Stimulated activated CD4-positive, alpha-beta T cell treated with anti-CD3 and anti-CD28 coated beads, Interleukin-4, amount 100 ng/mL, for 1 hour (primary cell): Measurements from ENCODE around the gene THSD4.

Experiments used
- DNase-seq: peaks from one replicate; pipeline ENCODE4 v3.0.0-alpha.2; 2020

The THSD4 gene

GRCh38 chr15:71566226-71566625 is 451.0 kb downstream of the THSD4 start:
- DNase-seq, result no peak

- DNase-seq, result no peak
Observed at GRCh38 chr15:71567173-71567572, 451.9 kb downstream of the THSD4 start.

GRCh38 chr15:71568227-71568626 is 453.0 kb downstream of the THSD4 start:
- no peak for DNase-seq

GRCh38 chr15:71570736-71571135 is 455.5 kb downstream of the THSD4 start:
- no peak for DNase-seq

- no peak for DNase-seq
Observed at GRCh38 chr15:71571641-71572040, 456.4 kb downstream of the THSD4 start.

GRCh38 chr15:71572452-71573053 is 457.3 kb downstream of the THSD4 start:
- no peak for DNase-seq

- DNase-seq, result no peak
Observed at GRCh38 chr15:71573599-71573998, 458.3 kb downstream of the THSD4 start.

- no peak for DNase-seq
Observed at GRCh38 chr15:71575474-71576045, 460.3 kb downstream of the THSD4 start.

- DNase-seq, result no peak
Observed at GRCh38 chr15:71577071-71577470, 461.8 kb downstream of the THSD4 start.

GRCh38 chr15:71581398-71581930 is 466.2 kb downstream of the THSD4 start:
- no peak for DNase-seq

GRCh38 chr15:71585159-71585558 is 469.9 kb downstream of the THSD4 start:
- DNase-seq, result no peak

GRCh38 chr15:71586463-71586862 is 471.2 kb downstream of the THSD4 start:
- no peak for DNase-seq

- no peak for DNase-seq
Observed at GRCh38 chr15:71588746-71589145, 473.5 kb downstream of the THSD4 start.

- no peak for DNase-seq
Observed at GRCh38 chr15:71591057-71591456, 475.8 kb downstream of the THSD4 start.

GRCh38 chr15:71592203-71592602 is 476.9 kb downstream of the THSD4 start:
- no peak for DNase-seq

GRCh38 chr15:71595846-71596553 is 480.7 kb downstream of the THSD4 start:
- DNase-seq, result no peak

- no peak for DNase-seq
Observed at GRCh38 chr15:71596672-71597071, 481.4 kb downstream of the THSD4 start.

- DNase-seq, result no peak
Observed at GRCh38 chr15:71597126-71597525, 481.9 kb downstream of the THSD4 start.

- DNase-seq, result no peak
Observed at GRCh38 chr15:71597637-71598036, 482.4 kb downstream of the THSD4 start.

GRCh38 chr15:71598741-71599140 is 483.5 kb downstream of the THSD4 start:
- DNase-seq, result no peak

- no peak for DNase-seq
Observed at GRCh38 chr15:71599418-71600151, 484.3 kb downstream of the THSD4 start.

GRCh38 chr15:71600237-71600636 is 485.0 kb downstream of the THSD4 start:
- DNase-seq, result no peak

- no peak for DNase-seq
Observed at GRCh38 chr15:71601038-71601834, 486.0 kb downstream of the THSD4 start.
